ENCODE measurements around the gene PSG7.
"Not testable (repeated sequence)": the region's sequence is repeated elsewhere in the genome, so short reads cannot be mapped to it uniquely, and the experiment has no call there.

The PSG7 gene

DNA sequence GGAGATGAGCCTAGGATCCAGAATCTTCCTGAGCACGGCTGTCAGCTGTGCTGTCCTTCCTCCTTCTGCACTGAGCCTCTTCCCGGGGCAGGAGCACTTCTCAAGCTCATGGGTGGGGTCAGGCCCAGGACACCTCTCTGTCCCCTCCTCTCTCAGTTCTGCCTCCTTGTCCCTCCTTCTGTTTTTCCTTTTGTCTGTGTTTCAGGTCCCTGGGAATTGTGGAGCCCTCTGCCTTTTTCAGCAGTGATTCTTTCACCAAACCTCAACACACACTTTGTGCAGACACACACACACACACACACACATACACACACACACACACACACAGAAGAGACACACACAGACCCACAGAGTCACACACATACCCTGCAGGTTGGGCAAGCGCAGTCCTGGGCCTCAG, at the start of gene PSG7:
Gene PSG7 (minus strand): TSS at position 101 of the 400 bp plus-strand sequence. CDS start 131 bp downstream, outside the sequence.
- DNase-seq (ENCODE audit: low spot score) = not testable (repeated sequence)

- DNase-seq (ENCODE audit: low spot score) = no peak
Measured at GRCh38 chr19:42985588-42985987, 48.6 kb upstream of the PSG7 start.

GRCh38 chr19:42982111-42982510, 45.1 kb upstream of the PSG7 start:
- DNase-seq (ENCODE audit: low spot score) = not testable (repeated sequence)

DNA sequence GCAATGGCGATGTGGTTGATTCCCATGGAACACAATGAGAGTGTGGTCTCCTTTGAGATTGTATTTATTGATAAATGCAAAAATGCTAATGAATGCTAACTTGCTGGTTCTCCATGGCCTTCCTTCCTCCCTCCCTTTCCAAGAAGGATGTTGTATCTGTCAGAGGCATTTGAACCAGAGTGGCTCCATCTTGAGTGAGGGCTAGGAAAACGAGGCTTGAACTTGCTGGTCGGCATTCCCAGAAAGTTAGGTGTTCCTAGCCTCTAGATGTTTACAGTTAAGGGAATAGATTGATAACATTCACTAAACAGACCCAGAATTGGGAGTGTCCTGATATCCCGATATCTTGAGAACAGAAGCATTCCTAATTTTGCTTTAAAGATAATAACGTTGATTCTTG, 34.4 kb upstream of the PSG7 start:
- DNase-seq (ENCODE audit: low spot score) = not testable (repeated sequence)

- DNase-seq (ENCODE audit: low spot score) = no peak
Measured at GRCh38 chr19:42965176-42965575, 28.2 kb upstream of the PSG7 start.

GRCh38 chr19:42961119-42961518, 24.1 kb upstream of the PSG7 start:
- no peak for DNase-seq (ENCODE audit: low spot score)

DNA sequence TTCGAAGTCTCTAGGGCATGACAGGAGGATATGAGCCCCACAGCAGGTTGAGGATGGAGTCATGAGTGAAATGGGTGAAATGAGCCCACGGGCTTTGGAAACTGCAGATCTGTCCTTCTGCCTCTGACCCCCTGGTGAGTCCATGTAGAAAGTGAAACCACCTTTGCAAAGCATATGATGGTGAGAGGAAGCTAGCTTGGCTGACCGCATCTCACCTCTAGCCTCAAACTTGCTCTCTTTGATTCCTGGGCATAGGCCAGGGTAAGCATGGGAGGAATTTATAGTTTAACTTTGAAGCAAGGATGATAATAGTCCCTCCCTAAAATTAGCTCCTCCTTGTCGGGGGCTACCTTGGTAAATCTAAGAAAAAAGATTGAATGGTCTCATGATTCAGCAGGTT, 15.1 kb upstream of the PSG7 start:
- DNase-seq (ENCODE audit: low spot score) = not testable (repeated sequence)

DNA sequence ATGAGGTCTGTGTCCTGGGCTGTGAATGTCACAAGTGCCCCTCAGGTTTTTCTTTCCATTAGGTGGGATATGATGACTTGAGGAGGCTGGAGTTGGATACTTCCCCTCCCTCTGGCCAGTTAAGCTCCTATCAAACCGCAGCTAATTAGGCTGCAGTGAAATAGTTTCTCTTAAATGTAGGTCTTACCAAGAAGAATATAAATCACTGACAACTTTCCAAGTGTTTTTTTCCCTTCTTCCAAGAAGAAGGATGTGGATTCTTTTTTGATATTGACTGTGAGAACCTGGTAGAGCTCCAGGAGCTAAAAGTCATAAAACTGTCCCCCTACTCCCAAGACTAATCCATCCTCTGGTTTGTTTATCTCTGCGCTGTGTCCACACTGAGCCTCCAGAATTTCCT, 14.5 kb upstream of the PSG7 start:
- DNase-seq (ENCODE audit: low spot score) = not testable (repeated sequence)

DNA sequence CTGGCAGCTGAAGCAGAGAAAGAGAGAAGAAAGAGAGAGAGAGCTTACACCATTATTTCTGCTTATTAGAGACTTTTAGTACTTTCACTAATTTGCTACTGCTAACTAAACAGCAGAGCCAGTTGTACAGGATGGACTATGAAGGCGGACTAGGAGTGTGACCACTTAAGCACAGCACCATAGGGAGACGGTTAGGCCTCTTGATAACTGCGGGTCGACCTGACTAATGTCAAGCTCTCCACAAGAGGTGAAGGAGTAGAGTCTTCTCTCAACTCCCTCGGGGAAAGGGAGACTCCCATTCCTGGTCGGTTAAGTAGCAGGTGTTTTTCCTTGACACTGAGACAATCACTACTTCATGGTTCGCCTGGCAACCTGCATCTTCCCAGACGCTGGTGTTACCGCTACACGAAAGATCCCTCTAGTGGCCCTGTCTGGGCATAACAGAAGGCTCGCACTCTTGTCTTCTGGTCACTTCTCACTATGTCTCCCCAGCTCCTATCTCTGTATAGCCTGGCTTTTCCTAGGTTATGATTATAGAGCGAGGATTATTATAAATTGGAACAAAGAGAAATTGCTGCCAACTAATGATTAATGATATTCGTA, 5.3 kb upstream of the PSG7 start:
- DNase-seq (ENCODE audit: low spot score) = no peak

DNA sequence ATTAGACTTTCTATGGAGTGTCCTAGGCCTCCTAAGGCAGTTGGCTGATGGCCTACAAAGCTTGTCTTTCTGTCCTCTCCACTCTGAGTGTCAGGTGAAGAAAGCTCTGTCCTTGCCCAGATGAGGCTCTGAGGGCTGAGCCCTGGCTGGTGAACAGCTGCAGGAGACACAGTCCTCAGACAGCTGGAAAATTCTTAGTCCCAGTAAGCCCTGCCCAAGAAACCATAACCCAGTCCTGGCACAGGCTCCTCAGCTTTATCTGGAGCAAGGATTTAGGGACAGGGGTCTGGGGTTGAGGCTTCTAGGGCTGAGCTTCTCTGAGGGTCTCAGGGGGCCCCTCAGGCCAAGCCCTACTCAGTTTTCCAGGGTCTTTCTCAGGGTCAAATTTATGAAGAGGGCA, 2.3 kb downstream of the PSG7 start:
- DNase-seq (ENCODE audit: low spot score) = not testable (repeated sequence)

DNA sequence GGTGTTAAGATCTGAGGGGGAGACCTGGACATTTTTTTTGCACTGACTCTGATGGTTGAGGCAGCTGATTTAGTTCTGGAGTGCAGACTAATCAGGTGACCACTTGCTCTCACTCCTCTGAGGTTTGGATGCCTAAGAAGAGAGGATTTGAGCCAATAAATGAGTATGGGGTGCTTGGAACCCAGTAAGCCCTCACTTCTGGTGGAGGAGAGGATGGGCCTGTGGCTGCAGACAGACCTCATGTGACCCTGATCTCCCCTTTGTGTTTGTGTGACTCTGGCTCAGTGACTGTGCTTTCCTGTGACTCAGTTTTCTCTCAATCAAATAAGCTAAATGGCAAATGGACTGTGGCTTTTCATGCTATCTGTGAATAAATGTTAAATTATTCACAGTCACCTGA, 2.8 kb downstream of the PSG7 start:
- DNase-seq (ENCODE audit: low spot score) = not testable (repeated sequence)

DNA sequence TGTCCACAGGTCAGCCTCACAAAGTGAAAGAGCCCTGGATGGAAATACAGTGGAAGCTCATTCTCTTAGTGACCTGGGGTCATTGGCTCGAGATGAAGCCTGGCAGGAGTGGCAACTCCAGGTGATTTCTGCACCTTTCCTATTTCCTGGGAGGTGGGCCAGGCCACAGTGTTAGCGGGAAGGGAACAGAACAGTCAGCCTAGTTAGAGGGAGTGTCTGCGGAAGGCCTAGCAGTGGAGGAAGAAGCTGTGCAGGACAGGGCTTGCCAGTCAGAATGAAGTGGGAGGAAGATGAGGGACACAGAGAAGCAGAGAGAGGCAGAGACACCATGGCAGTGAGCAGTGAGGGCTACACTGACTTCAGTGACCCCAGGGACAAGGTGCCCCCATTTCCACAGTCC, 3.6 kb downstream of the PSG7 start:
- not testable (repeated sequence) for DNase-seq (ENCODE audit: low spot score)

DNA sequence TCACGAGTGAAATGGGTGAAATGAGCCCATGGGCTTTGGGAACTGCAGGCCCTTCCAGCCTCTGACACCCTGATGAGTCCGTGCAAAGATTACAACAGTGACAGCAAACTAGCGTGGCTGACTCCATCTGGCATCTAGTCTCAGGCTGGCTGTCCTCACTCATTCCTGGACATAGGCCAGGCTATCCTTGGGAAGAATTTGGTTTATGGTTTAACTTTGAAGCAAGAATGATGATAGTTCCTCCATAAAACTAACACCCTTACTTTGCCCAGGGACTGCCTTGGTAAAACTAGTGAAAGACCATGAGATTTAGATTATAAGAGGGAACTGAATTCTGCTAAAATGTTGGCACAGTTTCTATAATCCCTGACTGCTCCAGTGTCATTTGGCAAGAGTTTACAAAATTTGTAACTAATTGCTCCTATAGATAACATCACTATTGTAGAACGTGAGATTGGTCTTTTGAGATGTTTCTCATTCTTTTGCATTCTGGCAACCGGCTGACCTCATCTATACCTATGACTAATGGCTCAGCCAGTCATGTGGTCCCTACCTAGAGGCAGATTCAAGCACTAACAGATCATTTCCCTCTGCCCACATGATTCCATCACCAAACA, 4.4 kb downstream of the PSG7 start:
- not testable (repeated sequence) for DNase-seq (ENCODE audit: low spot score)

DNA sequence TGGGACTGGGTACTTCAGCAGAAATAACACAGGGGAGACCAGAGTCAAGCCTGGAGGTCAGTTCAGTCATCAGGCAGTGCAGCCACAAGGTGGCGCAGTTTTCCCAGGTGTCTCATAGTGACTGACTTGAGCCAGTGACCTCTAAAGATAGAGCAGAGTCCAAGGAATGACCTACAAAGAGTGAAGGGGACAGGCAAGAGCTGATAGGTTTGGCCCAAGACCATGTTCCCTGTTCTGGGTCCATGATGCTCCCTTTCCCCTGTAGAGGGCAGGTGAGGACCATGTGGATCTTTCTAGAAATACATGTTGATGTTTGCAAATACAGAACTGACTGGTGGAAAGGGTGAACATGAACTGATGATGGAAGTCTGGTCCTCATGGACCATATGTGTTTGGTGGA, 6.8 kb downstream of the PSG7 start:
- DNase-seq (ENCODE audit: low spot score) = not testable (repeated sequence)

GRCh38 chr19:42928896-42929295, 8.1 kb downstream of the PSG7 start:
- no peak for DNase-seq (ENCODE audit: low spot score)

DNA sequence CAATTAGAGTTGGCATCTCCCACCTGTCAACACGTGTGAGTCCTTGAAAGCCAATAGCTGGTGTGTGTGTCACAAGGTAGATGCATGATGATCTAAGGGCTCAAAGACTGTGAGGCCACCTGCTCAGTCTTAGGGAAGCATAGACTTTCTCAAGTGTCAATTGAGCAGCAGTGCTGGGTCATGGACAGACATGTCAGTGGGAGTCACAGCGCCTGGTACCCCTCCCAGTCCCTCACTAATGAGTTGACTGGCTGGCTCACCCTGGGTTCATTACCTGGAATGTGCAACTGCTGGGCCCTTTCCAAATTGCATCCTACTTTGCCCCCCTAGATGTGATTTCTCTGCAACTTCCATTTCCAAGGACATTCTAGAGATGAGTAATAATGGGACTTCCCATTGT, 10.2 kb downstream of the PSG7 start:
- no peak for DNase-seq (ENCODE audit: low spot score)

GRCh38 chr19:42923106-42923505, 13.9 kb downstream of the PSG7 start:
- DNase-seq (ENCODE audit: low spot score) = not testable (repeated sequence)

- not testable (repeated sequence) for DNase-seq (ENCODE audit: low spot score)
Measured at GRCh38 chr19:42920971-42921370, 16.0 kb downstream of the PSG7 start.

DNA sequence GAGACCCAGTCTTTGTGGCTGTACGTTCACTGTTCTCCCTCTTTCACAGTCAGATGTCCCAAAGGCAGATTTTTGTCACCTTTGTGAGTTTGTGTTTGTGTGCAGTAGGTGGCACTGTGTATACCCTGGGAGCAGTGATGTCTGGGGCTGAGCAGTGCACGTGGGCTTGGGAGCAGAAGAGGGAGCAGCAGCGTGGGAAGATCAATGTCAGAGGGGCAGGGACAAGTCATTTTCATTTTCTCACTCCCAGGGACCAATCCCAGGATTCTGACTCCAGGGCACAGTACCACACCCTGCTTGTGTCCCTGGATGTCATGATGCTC, 17.3 kb downstream of the PSG7 start:
- DNase-seq (ENCODE audit: low spot score) = no peak

GRCh38 chr19:42919070-42919756, 17.8 kb downstream of the PSG7 start:
- DNase-seq (ENCODE audit: low spot score) = not testable (repeated sequence)

DNA sequence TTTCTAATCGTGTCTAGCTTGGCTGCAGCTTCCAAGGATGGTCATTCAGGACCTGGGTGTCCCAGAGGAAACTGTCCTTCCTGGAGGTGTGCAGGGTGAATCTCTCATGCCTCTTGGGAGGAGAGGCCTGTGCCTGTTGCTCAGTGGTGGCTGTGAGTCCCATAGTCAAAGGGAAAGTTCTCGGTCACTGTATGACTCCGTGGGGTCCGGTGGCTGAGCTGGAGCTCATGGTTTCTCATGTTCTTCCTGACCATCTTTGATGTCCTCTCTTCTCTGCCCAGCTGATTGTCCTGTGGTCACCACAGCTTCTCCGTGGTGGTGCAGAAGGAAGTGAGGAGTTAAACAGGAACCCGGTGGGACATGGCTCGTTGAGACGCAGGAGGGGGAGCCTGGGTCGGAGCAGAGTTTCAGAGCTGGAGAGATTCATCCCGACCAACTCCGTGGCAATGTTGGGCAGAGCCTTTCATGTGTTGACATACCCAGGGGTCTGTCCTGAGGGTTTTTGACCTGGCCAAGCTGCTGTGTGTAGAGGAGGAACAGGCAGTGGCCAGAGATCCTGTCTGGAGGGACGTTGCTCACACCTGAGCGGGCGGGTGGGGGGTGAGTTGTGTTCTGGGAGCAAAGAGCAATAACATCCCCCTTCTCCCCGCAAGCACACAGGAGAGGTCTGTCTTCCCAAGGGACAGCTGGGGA, 18.5 kb downstream of the PSG7 start:
- not testable (repeated sequence) for DNase-seq (ENCODE audit: low spot score)

- not testable (repeated sequence) for DNase-seq (ENCODE audit: low spot score)
Measured at GRCh38 chr19:42917634-42918033, 19.4 kb downstream of the PSG7 start, which contains the start of gene PSG6. Gene PSG6 (minus strand): TSS chr19:42917894. CDS start chr19:42917792, 102 bp downstream.

DNA sequence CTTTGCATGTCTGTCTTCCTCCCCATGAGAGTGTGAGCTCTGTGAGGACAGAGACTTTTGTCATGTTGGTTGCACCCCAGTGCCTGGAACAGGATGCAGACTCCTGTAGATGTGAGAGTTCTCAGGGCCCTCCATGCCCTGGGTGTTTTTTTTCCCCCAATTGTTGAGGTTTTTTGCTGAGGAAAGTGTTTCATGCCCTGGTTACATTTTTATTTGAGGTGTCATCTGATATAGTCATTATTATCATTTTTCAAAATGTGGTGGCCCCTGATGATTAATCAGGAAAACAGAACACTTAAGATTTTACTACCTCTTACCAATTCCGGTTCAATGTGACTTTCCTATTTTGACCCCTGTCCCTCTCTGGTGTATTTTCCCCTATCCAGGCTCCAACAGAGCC, 20.1 kb downstream of the PSG7 start:
- not testable (repeated sequence) for DNase-seq (ENCODE audit: low spot score)
